ENCODE data around the gene AFG1L.

- TF ChIP-seq POLR2AphosphoS5 (IDR thresholded peaks at IDR 0.05; ENCODE audit: low read depth, low read length) (no peak), POLR2A (IDR thresholded peaks at IDR 0.05; ENCODE audit: low read depth, low read length) (no peak)
These were observed 181.5 kb downstream of the AFG1L start for GRCh38 chr6:108476376-108476775.
